AG04450 (cell line): ENCODE measurements around the gene RIC1. TPM values are rescaled to one million over a fixed set of nuclear protein-coding genes. Genes with fewer than 3 reads are reported as not detected.
"Not testable (repeated sequence)": the region's sequence is repeated elsewhere in the genome, so short reads cannot be mapped to it uniquely, and the experiment has no call there.

ENCODE experiments used
- CTCF ChIA-PET: fragments of 300-600, 350-600 bp; formaldehyde crosslinking; extraction: SDS; loops from one replicate; lab custom pipeline; 2022; ENCODE audit warnings: antibody characterized with exemption, inconsistent platforms; lab: Charles Lee
- POLR2A ChIA-PET: fragments of 350-600 bp; formaldehyde crosslinking; extraction: SDS; loops from one replicate; lab custom pipeline; 2021; ENCODE audit warnings: antibody characterized with exemption, inconsistent platforms; lab: Yijun Ruan, JAX
- DNase-seq: peaks from one replicate; pipeline ENCODE4 v3.0.0-alpha.2; 2011; ENCODE audit warnings: low read depth, low spot score
- H3K27ac ChIP-seq: one replicate; pipeline ENCODE4 v1.5.1; 2012; ENCODE audit warnings: low read depth, low read length, control low read depth
- H3K27me3 ChIP-seq: one replicate; pipeline ENCODE4 v1.6.0; 2012; ENCODE audit warnings: low read length; ENCODE audit not compliant: control insufficient read depth, insufficient read depth
- H3K4me3 ChIP-seq: 2 replicates; pipeline ENCODE4 v1.5.1; 2011; ENCODE audit warnings: mild to moderate bottlenecking, low read depth, low read length, control low read depth
- H3K9me3 ChIP-seq: 2 replicates; pipeline ENCODE4 v1.5.1; 2012; ENCODE audit warnings: low read length; ENCODE audit not compliant: control insufficient read depth, insufficient read depth
- polyA plus RNA-seq: library from polyadenylated mRNA; depleted of rRNA; stranded (reverse); fragments of >200 nt; gene quantifications from 2 replicates; pipeline ENCODE4 v1.2.3, GENCODE V29; 2011
- TF ChIP-seq, protein P1 (sequence below): IDR thresholded peaks from 2 replicates; pipeline ENCODE4 v1.5.1; 2011; ENCODE audit warnings: low read depth, low read length, control low read depth, inconsistent platforms

The RIC1 gene
- polyA plus RNA-seq, 1 experiment: 65.4 TPM

DNA sequence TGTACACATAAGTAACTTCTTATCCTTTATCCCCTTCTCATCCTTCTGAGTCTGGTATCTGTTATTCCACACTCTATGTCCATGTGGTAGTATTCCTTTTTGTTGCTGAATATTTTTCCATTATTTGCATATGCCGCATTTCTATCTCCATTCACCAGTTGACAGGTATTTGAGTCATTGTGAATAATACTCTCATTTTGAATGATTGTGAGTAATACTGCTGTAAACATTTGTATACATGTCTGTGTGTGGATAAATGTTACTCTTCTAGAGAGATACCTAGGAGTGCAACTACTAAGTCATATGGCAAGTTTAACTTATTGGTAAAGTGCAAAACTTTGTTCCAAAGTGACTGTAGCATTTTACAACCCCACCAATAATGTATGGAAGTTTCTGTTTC is 15.6 kb downstream of the RIC1 start:
- Histone ChIP-seq H3K27me3 (no peaks in the 10 kb centered on the region), H3K9me3 (no peaks in the 10 kb centered on the region; the same call in 1 of the 2 replicates), H3K4me3 (no peak overlapping the region), H3K27ac (no peak overlapping the region)
- POLR2A ChIA-PET: no interaction called here
- TF ChIP-seq, protein P1, sequence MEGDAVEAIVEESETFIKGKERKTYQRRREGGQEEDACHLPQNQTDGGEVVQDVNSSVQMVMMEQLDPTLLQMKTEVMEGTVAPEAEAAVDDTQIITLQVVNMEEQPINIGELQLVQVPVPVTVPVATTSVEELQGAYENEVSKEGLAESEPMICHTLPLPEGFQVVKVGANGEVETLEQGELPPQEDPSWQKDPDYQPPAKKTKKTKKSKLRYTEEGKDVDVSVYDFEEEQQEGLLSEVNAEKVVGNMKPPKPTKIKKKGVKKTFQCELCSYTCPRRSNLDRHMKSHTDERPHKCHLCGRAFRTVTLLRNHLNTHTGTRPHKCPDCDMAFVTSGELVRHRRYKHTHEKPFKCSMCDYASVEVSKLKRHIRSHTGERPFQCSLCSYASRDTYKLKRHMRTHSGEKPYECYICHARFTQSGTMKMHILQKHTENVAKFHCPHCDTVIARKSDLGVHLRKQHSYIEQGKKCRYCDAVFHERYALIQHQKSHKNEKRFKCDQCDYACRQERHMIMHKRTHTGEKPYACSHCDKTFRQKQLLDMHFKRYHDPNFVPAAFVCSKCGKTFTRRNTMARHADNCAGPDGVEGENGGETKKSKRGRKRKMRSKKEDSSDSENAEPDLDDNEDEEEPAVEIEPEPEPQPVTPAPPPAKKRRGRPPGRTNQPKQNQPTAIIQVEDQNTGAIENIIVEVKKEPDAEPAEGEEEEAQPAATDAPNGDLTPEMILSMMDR: no peak
- CTCF ChIA-PET: no interaction called here
- DNase-seq: no peak

DNA sequence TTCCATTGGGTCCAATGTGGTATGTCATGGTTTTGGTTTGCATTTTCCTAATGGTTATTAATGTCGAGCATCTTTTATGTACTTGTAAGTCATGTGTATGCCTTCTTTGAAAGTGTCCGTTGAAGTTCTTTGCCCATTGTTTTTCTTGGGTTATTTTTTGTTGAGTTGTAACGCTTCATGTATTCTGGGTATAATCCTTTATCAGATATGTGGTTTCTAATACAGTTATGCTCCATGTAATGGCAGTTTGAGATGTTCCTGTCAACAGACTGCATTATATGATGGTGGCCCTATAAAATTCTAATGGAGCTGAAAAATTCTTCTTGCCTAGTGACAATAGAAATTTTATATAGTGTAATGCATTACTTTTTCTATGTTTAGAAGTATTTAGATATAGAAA is 17.2 kb downstream of the RIC1 start:
- POLR2A ChIA-PET: no interaction called here
- H3K9me3 ChIP-seq: no peaks in the 10 kb centered on the region; the same call in 1 of the 2 replicates
- H3K27ac ChIP-seq: no peak overlapping the region
- H3K4me3 ChIP-seq: no peak overlapping the region
- TF ChIP-seq, protein P1: no peak
- CTCF ChIA-PET: no interaction called here
- no peaks in the 10 kb centered on the region for H3K27me3 ChIP-seq
- DNase-seq: no peak

DNA sequence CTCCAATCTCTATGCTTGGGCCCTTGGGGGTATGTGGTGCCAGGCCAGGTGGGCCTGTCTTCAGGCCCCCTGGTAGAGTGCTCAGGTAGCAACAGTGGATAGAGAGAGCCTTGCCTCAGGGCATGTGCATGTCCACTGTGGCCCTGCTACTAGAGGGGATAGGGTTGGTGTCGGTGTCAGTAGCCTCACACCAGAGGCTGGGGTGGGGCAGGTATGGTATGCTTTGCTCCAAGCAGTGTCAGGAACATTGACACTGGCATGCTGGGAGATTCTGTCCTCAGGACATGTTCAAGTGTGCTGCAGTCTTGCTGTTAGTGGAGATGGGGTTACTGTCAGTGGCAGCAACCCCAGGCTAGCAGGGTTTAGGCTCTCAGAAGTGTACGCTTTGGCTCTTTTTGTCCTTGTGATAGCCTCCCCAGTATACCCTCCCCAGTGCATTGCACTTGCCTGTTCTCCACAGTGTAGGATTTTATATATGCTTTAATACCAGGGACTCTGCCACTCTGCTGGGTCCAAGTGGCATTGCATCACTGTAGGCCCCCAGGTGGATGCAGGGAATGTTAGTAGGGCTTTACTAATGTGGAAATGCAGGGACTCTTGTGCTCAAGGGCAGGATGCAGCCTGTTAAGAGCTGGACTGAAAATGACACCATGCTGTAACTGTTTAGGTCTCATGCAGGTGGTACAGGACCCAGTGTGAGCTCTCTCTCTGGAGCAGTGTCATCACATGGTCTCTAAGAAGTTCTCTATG is 21.6 kb downstream of the RIC1 start:
- ChIA-PET CTCF (no interaction called here), POLR2A (no interaction called here)
- DNase-seq: no peak
- TF ChIP-seq, protein P1: no peak
- H3K4me3 ChIP-seq: no peak overlapping the region
- H3K27ac ChIP-seq: no peak overlapping the region
- no peaks in the 10 kb centered on the region for H3K9me3 ChIP-seq
- H3K27me3 ChIP-seq: no peaks in the 10 kb centered on the region

- H3K9me3 ChIP-seq: no peaks in the 10 kb centered on the region
- TF ChIP-seq, protein P1: no peak
- no peak overlapping the region for H3K27ac ChIP-seq
- no peak for DNase-seq
- no peaks in the 10 kb centered on the region for H3K27me3 ChIP-seq
- CTCF ChIA-PET: no interaction called here
- POLR2A ChIA-PET: no interaction called here
- H3K4me3 ChIP-seq: no peak overlapping the region
These were observed 22.3 kb downstream of the RIC1 start for GRCh38 chr9:5651246-5651645.

DNA sequence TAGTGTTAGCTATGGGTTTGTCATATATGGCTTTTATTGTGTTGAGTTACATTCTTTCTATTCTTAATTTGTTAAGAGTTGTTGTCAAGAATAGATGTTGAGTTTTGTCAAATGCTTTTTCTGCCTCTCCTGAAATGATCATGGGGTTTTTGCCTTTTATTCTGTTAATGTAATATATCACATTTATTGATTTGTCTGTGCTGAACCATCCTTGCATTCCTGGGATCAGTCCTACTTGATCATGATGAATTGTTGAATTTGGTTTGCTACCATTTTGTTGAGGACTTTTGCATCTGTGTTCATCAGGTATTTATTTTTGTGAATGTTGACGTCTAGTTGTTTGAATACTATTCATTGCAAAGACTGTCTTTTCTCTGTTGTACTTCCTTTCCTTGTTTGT is 23.9 kb downstream of the RIC1 start:
- CTCF ChIA-PET: no interaction called here
- POLR2A ChIA-PET: no interaction called here
- no peak overlapping the region for H3K27ac ChIP-seq
- no peaks in the 10 kb centered on the region for H3K27me3 ChIP-seq
- DNase-seq: no peak
- TF ChIP-seq, protein P1: no peak
- no peak overlapping the region for H3K4me3 ChIP-seq
- no peaks in the 10 kb centered on the region for H3K9me3 ChIP-seq

GRCh38 chr9:5662804-5663203 is 33.9 kb downstream of the RIC1 start:
- CTCF ChIA-PET, H3K4me3 ChIP-seq, POLR2A ChIA-PET, H3K9me3 ChIP-seq, DNase-seq, H3K27ac ChIP-seq, H3K27me3 ChIP-seq: not testable (repeated sequence)
